ENCODE data around the gene URB1.
"Not testable (repeated sequence)": the region's sequence is repeated elsewhere in the genome, so short reads cannot be mapped to it uniquely, and the experiment has no call there.

- TF ChIP-seq POLR2AphosphoS5, CTCF (IDR thresholded peaks at IDR 0.05): not testable (repeated sequence)
These were observed 127.5 kb downstream of the URB1 start for GRCh38 chr21:32265321-32265720.
